K562 (cell line): ENCODE results near the gene ARHGAP42. TPM values are rescaled to one million over a fixed set of nuclear protein-coding genes. Genes with fewer than 3 reads are reported as not detected.

ENCODE experiments used
- ADNP ChIP-seq: fragments of 200-800 bp; sonication (Bioruptor generic); IDR thresholded peaks from 2 replicates; pipeline ENCODE4 v1.6.1; 2016; ENCODE audit warnings: missing genetic modification characterization, missing compliant biosample characterization
- ARID1B ChIP-seq: fragments of 450-650 bp; IDR thresholded peaks from 2 replicates; pipeline ENCODE4 v1.6.1; 2016; ENCODE audit warnings: antibody characterized with exemption, mild to moderate bottlenecking, inconsistent platforms
- CBX8 ChIP-seq: fragments of 200-600 bp; sonication (generic); IDR thresholded peaks from 2 replicates; pipeline ENCODE4 v1.6.1; 2012; ENCODE audit warnings: borderline replicate concordance, mixed run types, low read depth, mild to moderate bottlenecking, moderate library complexity, mixed read lengths, low read length, control low read depth, inconsistent platforms; ENCODE audit not compliant: poor library complexity, severe bottlenecking; ENCODE audit errors: extremely low read depth
- MTA3 ChIP-seq: fragments of 450-650 bp; formaldehyde crosslinking; IDR thresholded peaks from 2 replicates; pipeline ENCODE4 v1.6.1; 2017; ENCODE audit warnings: mild to moderate bottlenecking, borderline replicate concordance
- NCOA1 ChIP-seq: fragments of 450-650 bp; IDR thresholded peaks from 2 replicates; pipeline ENCODE4 v1.6.1; 2016; ENCODE audit warnings: low read depth
- NCOA4 ChIP-seq: fragments of 450-650 bp; IDR thresholded peaks from 2 replicates; pipeline ENCODE4 v1.6.1; 2018; ENCODE audit warnings: mild to moderate bottlenecking; ENCODE audit not compliant: partially characterized antibody
- NFIX ChIP-seq: fragments of 250-450 bp; sonication (Bioruptor Pico); IDR thresholded peaks from 2 replicates; pipeline ENCODE4 v1.4.0; 2020; ENCODE audit warnings: low read depth, mild to moderate bottlenecking, moderate library complexity
- PHF8 ChIP-seq: fragments of 200-600 bp; sonication (generic); IDR thresholded peaks from 2 replicates; pipeline ENCODE4 v1.6.1; 2012; ENCODE audit warnings: mixed run types, mild to moderate bottlenecking, inconsistent platforms, low read length, moderate library complexity, borderline replicate concordance
- TAL1 ChIP-seq: fragments of 450-650 bp; IDR thresholded peaks from 2 replicates; pipeline ENCODE4 v1.6.1; 2016; ENCODE audit warnings: mild to moderate bottlenecking
- TCF3 ChIP-seq: sonication (generic); formaldehyde crosslinking; IDR thresholded peaks from 2 replicates; pipeline ENCODE4 v1.4.0; 2020; ENCODE audit warnings: mild to moderate bottlenecking, missing genetic modification reagents
- ZNF274 ChIP-seq: IDR thresholded peaks from 2 replicates; pipeline ENCODE4 v1.6.1; 2011; ENCODE audit warnings: low read depth, mild to moderate bottlenecking, low read length, moderate library complexity, borderline replicate concordance
- ZNF282 ChIP-seq: sonication (generic); formaldehyde crosslinking; IDR thresholded peaks from 2 replicates; pipeline ENCODE4 v1.8.1; 2023; ENCODE audit warnings: missing genetic modification reagents
- polyA plus RNA-seq, 8 experiments: library from polyadenylated mRNA; depleted of rRNA in 4 of 8; stranded (reverse) in 5 of 8; unstranded in 3 of 8; fragments of >200 nt; fragmentation: Nextera tagmentation in 2 of 8; fragmentation: Illumina TruSeq in 1 of 8; extraction: Ambion mirVana in 2 of 8; extraction: Trizol in 1 of 8; gene quantifications; 2 replicates each; pipeline versions ENCODE4 v1.2.1 to v1.2.3, GENCODE V29; 2011 to 2014; ENCODE audit warnings: inconsistent platforms in 1 of 8, missing spikeins in 1 of 8
- total RNA-seq, 7 experiments: library from RNA; depleted of rRNA in 6 of 7; stranded (reverse); fragments of >200 nt in 6 of 7; fragmentation: Illumina TruSeq in 2 of 7; extraction: Trizol in 2 of 7; gene quantifications; 2 replicates each; pipeline versions ENCODE4 v1.2.1 to v1.2.3, GENCODE V29; 2011 to 2021; ENCODE audit warnings: low replicate concordance in 1 of 7
- TF ChIP-seq, protein P1 (sequence below), 2 experiments: fragments of 450-650 bp; IDR thresholded peaks; 2 replicates each; pipeline ENCODE4 v1.6.1; 2018; ENCODE audit warnings: mild to moderate bottlenecking in 2 of 2, low read depth in 1 of 2; ENCODE audit not compliant: partially characterized antibody in 2 of 2

ARHGAP42 gene
- total and polyA plus RNA-seq, 9 of the 15 experiments (the other 6 are each of a cell fraction or from before 2014, with no cell fraction given): 0.95 to 6.1 (median 2.4) TPM

DNA sequence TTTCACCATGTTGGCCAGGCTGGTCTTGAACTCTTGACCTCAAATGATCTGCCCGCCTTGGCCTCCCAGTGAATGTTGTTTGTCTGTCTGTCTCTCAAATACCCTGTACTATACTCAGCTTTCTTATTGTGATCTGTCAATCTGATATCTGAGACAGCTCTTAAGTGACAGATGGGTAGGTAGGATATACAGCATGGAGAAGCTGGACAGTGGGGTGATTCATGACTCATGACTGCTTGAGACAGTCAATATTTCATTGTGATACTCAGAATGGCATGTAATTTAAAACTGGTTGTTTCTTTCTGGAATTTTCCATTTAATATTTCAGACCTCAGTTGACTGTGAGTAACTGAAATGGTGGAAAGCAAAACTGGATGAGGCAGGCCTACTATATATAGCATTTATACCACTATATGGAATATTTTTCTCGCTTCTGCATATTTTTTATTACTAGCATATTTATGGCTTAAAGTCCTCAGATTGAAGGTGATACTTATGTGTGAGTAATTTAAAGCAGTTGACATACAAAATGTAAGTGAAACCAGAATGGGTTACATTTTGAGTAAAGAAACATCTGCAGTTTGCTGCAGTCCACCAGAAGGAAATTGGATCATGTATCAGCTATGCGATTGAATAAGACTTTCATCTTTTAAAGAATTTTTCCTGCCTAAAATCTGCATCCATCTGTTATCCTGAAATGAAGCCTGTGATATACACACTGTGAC lies 22.3 kb downstream of the ARHGAP42 start (continued):
- TF ChIP-seq NCOA4: no peak
- TF ChIP-seq ZNF274: no peak
- TF ChIP-seq PHF8: no peak
- TF ChIP-seq ARID1B: peak; percentile 73
- no peak for TF ChIP-seq MTA3
- 0 out of 2 replicates have a peak, but pooled peaks have one; percentile 23 for TF ChIP-seq TAL1
- no peak for TF ChIP-seq NFIX (CRISPR knock-in tag)
- TF ChIP-seq CBX8: no peak
- no peak for TF ChIP-seq NCOA1
- TF ChIP-seq ADNP (tag): peak; percentile 72
- no peak for TF ChIP-seq ZNF282 (CRISPR knock-in tag)
- peak; percentile 62; the same call in 1 of the 2 replicates for TF ChIP-seq TCF3
- TF ChIP-seq, protein P1, sequence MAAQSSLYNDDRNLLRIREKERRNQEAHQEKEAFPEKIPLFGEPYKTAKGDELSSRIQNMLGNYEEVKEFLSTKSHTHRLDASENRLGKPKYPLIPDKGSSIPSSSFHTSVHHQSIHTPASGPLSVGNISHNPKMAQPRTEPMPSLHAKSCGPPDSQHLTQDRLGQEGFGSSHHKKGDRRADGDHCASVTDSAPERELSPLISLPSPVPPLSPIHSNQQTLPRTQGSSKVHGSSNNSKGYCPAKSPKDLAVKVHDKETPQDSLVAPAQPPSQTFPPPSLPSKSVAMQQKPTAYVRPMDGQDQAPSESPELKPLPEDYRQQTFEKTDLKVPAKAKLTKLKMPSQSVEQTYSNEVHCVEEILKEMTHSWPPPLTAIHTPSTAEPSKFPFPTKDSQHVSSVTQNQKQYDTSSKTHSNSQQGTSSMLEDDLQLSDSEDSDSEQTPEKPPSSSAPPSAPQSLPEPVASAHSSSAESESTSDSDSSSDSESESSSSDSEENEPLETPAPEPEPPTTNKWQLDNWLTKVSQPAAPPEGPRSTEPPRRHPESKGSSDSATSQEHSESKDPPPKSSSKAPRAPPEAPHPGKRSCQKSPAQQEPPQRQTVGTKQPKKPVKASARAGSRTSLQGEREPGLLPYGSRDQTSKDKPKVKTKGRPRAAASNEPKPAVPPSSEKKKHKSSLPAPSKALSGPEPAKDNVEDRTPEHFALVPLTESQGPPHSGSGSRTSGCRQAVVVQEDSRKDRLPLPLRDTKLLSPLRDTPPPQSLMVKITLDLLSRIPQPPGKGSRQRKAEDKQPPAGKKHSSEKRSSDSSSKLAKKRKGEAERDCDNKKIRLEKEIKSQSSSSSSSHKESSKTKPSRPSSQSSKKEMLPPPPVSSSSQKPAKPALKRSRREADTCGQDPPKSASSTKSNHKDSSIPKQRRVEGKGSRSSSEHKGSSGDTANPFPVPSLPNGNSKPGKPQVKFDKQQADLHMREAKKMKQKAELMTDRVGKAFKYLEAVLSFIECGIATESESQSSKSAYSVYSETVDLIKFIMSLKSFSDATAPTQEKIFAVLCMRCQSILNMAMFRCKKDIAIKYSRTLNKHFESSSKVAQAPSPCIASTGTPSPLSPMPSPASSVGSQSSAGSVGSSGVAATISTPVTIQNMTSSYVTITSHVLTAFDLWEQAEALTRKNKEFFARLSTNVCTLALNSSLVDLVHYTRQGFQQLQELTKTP (IDR thresholded peaks at IDR 0.05; ENCODE audit: low read depth in 1 of 2, partially characterized antibody in 2 of 2): no peak
